Activated CD8-positive, alpha-beta memory T cell treated with anti-CD3 and anti-CD28 coated beads, Interleukin-2, amount 10 ng/mL, durations not matched to agents 7 days and 5 days (primary cell): ENCODE data around the gene FIBP. TPM values are rescaled to one million over a fixed set of nuclear protein-coding genes. Genes with fewer than 3 reads are reported as not detected.
A peak's percentile ranks its signal among the peaks of the same experiment; 100 is the strongest.

Experiments
- ATAC-seq: fragments of 150-1000 bp; cut with Tn5 transposase; one replicate; pipeline ENCODE4 v1.10.0; 2021; ENCODE audit warnings: moderate library complexity
- CTCF ChIA-PET: fragments of 350-600 bp; sonication (Branson Sonifier 250); formaldehyde crosslinking; loops from one replicate; lab custom pipeline; 2021; ENCODE audit warnings: antibody characterized with exemption; lab: Charles Lee
- DNase-seq: peaks from one replicate; pipeline ENCODE4 v3.0.0-alpha.2; 2020
- H3K27ac Mint-ChIP-seq: one replicate; pipeline ENCODE4 v1.8.0; 2021; ENCODE audit warnings: mild to moderate bottlenecking, mixed read lengths
- H3K27me3 Mint-ChIP-seq: one replicate; pipeline ENCODE4 v1.8.0; 2021; ENCODE audit warnings: mixed read lengths
- H3K36me3 Mint-ChIP-seq: one replicate; pipeline ENCODE4 v1.8.0; 2021; ENCODE audit warnings: mild to moderate bottlenecking, mixed read lengths
- H3K4me1 Mint-ChIP-seq: one replicate; pipeline ENCODE4 v1.8.0; 2021; ENCODE audit warnings: mixed read lengths
- H3K4me3 Mint-ChIP-seq: one replicate; pipeline ENCODE4 v1.8.0; 2021; ENCODE audit warnings: mild to moderate bottlenecking, moderate library complexity, mixed read lengths
- H3K9me3 Mint-ChIP-seq: one replicate; pipeline ENCODE4 v1.8.0; 2022; ENCODE audit warnings: low read depth, mixed read lengths
- total RNA-seq, 2 experiments: library from RNA; stranded (reverse); gene quantifications; one replicate each; pipeline ENCODE4 v1.2.3, GENCODE V29; 2021

FIBP gene
- total RNA-seq, 2 experiments from 2014 or later: 100 to 122 TPM

DNA sequence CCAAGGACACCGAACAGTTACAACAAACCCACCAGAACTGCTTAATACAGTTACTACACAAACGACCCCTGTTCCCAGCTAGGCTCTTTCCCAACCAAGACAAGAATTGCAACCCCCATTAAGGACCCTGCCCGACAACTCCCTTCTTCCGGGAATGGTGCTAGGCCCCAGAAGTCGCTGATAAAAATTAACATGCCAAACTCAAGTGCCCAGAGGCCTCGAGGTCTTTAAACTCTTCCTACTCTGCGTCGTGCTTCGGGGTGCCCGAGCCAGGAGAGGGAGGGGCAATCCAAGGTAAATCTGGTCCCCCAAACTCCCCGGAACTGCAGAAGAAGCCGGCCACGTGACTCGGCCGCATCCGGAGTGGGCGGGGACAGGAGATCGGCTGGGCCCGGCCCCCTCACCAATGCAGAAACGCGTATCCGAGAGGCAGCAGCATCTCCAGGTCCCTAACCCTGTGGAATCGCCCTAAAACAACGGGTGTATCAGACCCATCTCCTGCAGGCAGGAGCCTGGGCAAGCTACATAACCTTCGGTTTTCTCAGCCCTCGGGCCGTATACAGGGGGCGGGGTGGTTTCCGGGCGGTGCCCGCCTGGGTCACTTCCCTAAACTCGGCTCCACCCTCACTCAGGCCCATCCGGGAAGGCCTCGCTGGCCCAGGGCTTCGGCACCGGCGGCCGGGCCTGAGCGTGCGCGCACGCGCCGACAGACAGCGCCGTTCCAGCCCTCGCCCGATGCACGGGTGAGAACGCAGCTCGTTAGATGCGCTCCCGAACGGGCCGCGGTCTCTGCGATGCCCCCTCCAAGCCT lies 31.4 kb downstream of the FIBP start:
- H3K36me3 Mint-ChIP-seq: peaks cover 57% of the 10 kb centered on the region
- peaks cover 41% of the 10 kb centered on the region for H3K4me1 Mint-ChIP-seq
- peak overlapping the region; percentile 91 for H3K4me3 Mint-ChIP-seq
- CTCF ChIA-PET: interaction anchor here (27.4 kb wide), 1 partner anchor 34 kb away, joined by 710 read pairs; the partner anchor contains the start of genes CCDC85B, CTSW, FIBP and FOSL1
- ATAC-seq (peak; percentile 6), DNase-seq (peak; percentile 93)
- peaks cover 2% of the 10 kb centered on the region for H3K9me3 Mint-ChIP-seq
- H3K27me3 Mint-ChIP-seq: no peaks in the 10 kb centered on the region
- peak overlapping the region; percentile 81 for H3K27ac Mint-ChIP-seq

DNA sequence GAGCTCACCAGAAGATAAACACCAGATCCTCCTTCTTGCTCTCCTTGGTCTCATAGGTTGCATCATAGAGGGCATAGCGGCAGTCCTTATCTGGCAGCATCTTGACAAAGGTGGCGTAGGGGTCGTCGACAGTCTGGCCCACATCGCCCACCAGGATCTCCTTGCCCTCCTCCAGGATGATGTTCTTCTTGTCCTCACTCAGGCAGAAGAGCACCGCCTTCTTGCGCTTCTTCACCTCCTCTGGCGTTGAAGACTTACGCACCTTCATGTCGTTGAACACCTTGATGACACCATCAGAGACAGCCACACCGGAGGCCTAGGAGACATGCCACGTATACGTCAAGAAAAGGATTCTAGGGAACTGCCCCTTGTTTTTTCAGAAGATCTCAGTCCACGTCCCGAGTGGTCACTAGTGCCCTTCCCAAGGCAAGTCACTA lies 32.3 kb downstream of the FIBP start:
- CTCF ChIA-PET: interaction anchor here (27.4 kb wide), 1 partner anchor 35 kb away, joined by 710 read pairs; the partner anchor contains the start of genes CCDC85B, CTSW, FIBP and FOSL1
- Mint-ChIP-seq H3K4me1 (peaks cover 33% of the 10 kb centered on the region), H3K36me3 (peaks cover 58% of the 10 kb centered on the region), H3K9me3 (peaks cover 2% of the 10 kb centered on the region), H3K4me3 (peak overlapping the region; percentile 91), H3K27ac (peak overlapping the region; percentile 81), H3K27me3 (no peaks in the 10 kb centered on the region)
- DNase-seq (no peak), ATAC-seq (no peak)

DNA sequence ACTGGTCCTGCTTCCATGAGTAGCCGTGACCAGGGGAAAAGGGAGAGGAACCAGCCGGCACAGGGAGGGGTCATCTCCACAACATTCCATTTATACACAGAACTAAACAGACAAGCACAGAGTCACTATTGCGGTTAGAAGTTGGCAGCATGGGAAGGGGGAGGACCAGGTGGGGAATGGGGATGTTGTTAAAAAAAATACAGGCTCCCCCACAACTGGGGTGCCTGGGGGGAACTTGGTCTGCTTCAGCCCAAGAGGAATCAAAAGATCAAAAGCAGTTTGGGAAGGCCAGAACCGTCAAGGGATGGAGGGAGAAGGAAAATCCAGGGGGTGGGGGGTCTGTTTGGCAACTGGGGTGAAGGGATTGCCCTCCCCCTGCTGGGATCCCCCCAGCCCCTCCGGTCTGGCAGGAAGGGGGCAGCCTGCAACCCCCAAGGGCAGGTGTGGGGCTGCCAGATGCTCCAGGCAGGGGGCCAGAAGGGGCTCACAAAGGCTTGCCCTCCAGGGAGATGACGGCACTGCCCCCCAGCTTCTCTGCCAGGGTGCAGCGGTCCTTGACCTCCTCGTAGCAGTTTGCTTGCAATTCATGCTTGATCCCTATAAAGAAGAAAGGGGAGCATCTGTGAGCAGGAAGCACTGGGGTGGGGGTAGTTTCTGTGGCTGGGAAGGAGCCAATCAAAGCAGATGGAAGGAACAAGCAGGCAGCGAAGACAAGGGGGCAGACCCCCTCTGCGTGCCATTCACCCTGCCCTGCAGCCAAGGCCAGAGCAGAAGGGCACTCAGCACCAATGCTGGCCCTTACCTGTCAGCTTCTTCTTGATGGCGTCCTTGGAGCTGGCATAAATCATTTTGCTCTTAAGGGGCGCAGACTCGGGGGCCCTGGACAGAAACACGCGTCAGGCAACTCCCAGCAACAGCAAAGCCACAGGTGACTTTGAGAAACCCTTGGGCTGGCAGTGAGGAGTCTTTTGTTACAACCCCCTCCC lies 33.1 kb downstream of the FIBP start:
- Mint-ChIP-seq H3K9me3 (peaks cover 2% of the 10 kb centered on the region), H3K4me1 (peaks cover 33% of the 10 kb centered on the region), H3K27ac (peak overlapping the region; percentile 81), H3K36me3 (peaks cover 57% of the 10 kb centered on the region), H3K4me3 (peak overlapping the region; percentile 91), H3K27me3 (no peaks in the 10 kb centered on the region)
- CTCF ChIA-PET: interaction anchor here (27.4 kb wide), 1 partner anchor 35 kb away, joined by 710 read pairs; the partner anchor contains the start of genes CCDC85B, CTSW, FIBP and FOSL1
- no peak for ATAC-seq
- DNase-seq: no peak

DNA sequence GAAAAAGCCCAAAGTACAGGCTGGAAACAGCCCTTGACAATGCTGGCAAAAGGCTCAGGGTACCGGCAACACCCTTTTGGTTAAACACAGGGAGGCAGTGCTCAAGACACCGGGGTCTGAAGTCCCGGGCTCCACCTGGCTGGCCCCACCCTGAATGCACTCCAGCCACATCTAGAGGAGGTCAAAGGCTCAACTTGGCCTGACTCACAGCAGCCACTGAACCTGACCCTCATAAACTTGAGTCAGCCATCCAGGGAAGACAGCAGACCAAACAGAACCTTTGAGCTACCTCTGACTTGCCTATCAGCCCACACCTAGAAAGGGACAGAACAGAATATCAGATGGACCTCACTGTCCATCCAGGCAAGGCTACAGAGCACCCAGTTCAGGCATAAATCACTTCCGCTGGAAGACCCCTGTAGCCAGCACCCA lies 34.1 kb downstream of the FIBP start:
- DNase-seq: no peak
- H3K27ac Mint-ChIP-seq: no peak overlapping the region
- CTCF ChIA-PET: no interaction called here
- H3K27me3 Mint-ChIP-seq: no peaks in the 10 kb centered on the region
- ATAC-seq: no peak
- peaks cover 2% of the 10 kb centered on the region for H3K9me3 Mint-ChIP-seq
- H3K4me3 Mint-ChIP-seq: no peak overlapping the region
- H3K36me3 Mint-ChIP-seq: peaks cover 57% of the 10 kb centered on the region
- H3K4me1 Mint-ChIP-seq: peaks cover 30% of the 10 kb centered on the region

DNA sequence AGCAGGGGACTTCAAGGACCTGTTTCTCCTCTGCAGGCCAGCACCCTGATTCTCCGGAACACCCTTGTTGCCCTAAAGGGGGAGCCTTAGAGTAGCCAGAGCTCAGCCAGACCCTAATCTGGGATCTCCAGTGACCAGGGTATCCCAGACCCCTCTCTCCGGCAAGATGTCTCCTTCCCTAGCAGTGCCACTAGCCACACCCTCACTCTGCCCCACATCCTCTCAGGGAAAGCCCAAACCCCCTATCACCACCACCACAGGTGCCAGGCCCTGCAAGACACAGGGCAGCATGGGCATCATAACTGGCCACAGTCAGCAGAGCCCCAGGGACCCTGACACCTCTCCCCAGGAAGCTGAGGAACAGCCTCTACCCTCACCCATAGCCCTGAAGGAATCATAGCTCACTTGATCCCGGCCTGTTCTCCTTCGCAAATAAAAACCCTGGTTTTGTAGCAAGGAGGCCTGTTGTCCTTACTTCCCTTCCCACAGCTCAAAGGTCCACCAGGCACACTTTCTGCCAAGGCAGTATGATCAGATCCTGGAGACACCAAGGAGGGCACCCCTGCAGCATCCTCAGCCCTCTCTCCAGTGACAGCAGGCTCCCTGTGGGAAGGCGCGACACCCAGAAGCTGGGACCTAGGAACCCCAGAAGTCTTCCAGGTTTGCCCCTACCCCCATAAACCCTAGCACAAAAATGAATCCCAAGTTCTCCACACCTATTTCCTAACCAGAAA lies 34.9 kb downstream of the FIBP start:
- no peaks in the 10 kb centered on the region for H3K27me3 Mint-ChIP-seq
- no peak for DNase-seq
- H3K4me1 Mint-ChIP-seq: peaks cover 30% of the 10 kb centered on the region
- ATAC-seq: no peak
- peaks cover 57% of the 10 kb centered on the region for H3K36me3 Mint-ChIP-seq
- H3K27ac Mint-ChIP-seq: peak overlapping the region; percentile 3
- no peak overlapping the region for H3K4me3 Mint-ChIP-seq
- CTCF ChIA-PET: interaction anchor here (1.1 to 5.6 kb wide), 3 partner anchors 31 to 73 kb away, joined by 5 to 20 read pairs (median 5); partner anchors contain the start of gene FIBP
- peaks cover 2% of the 10 kb centered on the region for H3K9me3 Mint-ChIP-seq

DNA sequence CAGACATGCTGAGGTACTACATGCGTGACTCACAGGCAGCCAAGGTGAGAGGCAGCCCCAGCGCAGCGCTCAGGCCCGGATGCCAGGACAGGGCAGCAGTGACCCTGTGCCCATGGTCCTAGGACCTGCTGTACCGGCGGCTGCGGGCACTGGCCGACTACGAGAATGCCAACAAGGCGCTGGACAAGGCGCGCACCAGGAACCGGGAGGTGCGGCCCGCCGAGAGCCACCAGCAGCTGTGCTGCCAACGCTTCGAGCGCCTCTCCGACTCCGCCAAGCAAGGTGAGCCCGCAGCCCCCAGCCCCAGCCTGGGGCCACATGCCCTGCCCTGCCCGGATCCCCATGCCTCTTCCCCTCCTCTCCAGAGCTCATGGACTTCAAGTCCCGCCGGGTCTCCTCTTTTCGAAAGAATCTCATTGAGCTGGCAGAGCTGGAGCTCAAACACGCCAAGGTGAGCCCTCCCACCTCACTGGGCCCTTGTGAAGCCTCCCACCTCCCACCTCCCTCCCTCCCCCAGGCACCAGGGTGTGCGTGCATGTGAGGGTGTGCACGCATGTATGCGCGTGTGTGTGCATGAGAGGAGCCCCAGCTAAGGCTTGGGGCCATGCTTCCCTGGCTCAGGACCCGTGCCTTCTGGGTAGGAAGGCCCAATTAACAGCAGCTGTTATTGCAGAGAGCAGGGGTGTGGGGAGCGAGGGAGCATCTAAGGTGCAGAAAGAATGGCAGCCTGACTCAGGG lies 35.6 kb downstream of the FIBP start:
- CTCF ChIA-PET: interaction anchor here (1.1 to 5.6 kb wide), 9 partner anchors 10 to 141 kb away, joined by 3 to 20 read pairs (median 4); partner anchors contain the start of genes FIBP and SNX32

DNA sequence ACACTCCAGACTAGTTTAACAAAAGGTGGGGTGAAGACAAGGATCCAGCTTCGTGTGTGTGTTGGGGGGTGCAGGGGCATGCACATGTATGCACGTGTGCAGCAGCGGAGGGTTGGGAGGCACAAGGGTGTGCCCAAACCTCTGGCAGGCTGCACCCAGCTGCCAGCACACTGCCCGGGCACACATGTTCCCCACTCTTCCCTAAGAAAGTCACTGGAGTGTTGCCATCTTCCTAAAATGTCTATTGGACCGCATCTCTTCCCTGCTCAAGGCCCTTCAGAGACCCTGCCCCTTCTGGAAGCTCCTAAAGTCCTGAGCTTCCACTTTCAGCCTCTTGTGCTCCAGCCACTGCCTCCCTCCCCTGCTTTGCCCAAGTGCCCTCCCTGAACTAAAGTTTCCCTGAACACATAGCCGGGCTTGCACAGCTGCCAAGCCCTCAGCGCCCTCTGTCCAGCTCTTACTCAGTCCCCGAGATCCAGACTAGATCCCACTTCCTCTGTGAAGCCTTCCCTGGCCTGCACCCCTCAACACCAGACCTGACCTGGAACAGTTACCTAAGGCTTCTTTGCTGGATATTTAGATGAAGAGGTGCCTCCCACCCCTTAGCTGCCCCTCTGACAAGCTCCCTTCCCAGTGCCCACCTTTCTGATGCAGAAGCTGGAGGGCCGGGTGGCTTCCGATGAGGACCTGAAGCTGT lies 36.3 kb downstream of the FIBP start:
- ATAC-seq (no peak), DNase-seq (no peak)
- CTCF ChIA-PET: interaction anchor here (0.6 to 5.6 kb wide), 16 partner anchors 8 to 1139 kb away, joined by 3 to 20 read pairs (median 4); partner anchors contain the start of genes FIBP, MUS81 and SNX32
- Mint-ChIP-seq H3K27ac (no peak overlapping the region), H3K36me3 (peaks cover 57% of the 10 kb centered on the region), H3K4me1 (peaks cover 30% of the 10 kb centered on the region), H3K27me3 (no peaks in the 10 kb centered on the region), H3K4me3 (no peak overlapping the region), H3K9me3 (peaks cover 2% of the 10 kb centered on the region)

More for the DNA sequence above, 35.6 kb downstream of the FIBP start:
- Mint-ChIP-seq H3K27me3 (no peaks in the 10 kb centered on the region), H3K4me1 (peaks cover 30% of the 10 kb centered on the region), H3K36me3 (peaks cover 57% of the 10 kb centered on the region), H3K4me3 (no peak overlapping the region), H3K9me3 (peaks cover 2% of the 10 kb centered on the region), H3K27ac (no peak overlapping the region)
- ATAC-seq: no peak
- DNase-seq: no peak

DNA sequence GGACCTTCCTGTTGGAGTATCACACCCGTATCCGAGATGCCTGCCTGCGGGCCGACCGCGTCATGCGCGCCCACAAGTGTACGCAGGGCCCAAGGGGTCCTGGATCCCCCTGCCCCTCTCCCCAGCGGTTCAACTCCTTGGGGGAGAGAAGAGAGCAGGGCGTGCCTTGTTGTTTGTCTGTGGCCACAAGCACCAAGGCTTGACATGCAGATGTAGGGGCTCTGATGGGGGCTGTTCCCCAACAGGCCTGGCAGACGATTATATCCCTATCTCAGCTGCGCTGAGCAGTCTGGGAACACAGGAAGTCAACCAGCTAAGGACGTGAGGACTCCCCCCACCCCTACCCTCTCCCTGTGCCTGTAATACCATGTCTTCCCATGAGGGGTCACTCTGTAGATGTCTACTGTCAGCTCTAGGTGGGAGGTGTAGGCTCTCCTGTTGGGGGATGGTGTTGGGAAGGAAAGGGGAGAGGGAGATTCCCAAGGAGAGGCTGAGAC lies 37.1 kb downstream of the FIBP start:
- peaks cover 49% of the 10 kb centered on the region for H3K36me3 Mint-ChIP-seq
- peak; percentile 52 for DNase-seq

DNA sequence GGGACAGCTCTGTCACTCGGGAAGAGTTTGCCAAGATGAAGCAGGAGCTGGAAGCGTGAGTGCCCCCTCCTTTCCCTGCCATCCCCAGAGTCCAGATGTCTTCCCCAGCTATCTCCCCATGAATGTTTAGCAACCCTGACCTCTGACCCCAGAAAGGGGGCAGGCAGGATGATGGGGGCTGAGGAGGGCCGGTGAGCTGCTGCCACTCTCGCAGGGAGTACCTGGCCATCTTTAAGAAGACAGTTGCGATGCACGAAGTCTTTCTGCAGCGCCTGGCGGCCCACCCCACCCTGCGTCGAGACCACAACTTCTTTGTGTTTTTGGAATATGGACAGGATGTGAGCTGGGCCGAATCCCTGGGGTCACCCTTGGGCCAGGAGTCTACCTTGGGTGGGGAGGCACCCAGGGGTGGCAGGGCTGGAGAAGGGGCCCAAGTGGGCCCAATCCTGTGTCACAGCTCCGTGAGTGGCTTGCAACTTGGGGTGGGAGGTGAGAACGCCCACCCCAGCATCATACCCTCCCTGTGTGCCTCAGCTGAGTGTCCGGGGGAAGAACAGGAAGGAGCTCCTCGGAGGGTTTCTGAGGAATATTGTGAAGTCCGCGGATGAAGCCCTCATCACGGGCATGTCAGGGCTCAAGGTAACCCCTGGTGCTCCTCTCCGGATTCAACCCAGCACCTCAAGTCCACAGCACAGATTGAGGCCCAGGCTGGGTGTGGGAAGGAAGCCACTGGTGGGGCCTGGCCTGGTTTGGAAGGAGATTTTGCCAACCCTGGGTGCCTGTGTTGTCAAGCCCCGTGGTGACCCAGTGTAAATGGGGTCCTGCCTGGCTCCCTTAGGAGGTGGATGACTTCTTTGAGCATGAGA lies 37.8 kb downstream of the FIBP start:
- no peaks in the 10 kb centered on the region for H3K27me3 Mint-ChIP-seq
- peaks cover 2% of the 10 kb centered on the region for H3K9me3 Mint-ChIP-seq
- no peak for DNase-seq
- peaks cover 15% of the 10 kb centered on the region for H3K4me1 Mint-ChIP-seq
- H3K36me3 Mint-ChIP-seq: peaks cover 42% of the 10 kb centered on the region
- CTCF ChIA-PET: interaction anchor here (0.5 to 5.6 kb wide), 11 partner anchors 9 to 151 kb away, joined by 3 to 20 read pairs (median 4); partner anchors contain the start of genes CCDC85B, FIBP and MUS81
- peak; percentile 10 for ATAC-seq
- H3K27ac Mint-ChIP-seq: no peak overlapping the region
- H3K4me3 Mint-ChIP-seq: no peak overlapping the region

More for the DNA sequence above, 37.1 kb downstream of the FIBP start:
- Mint-ChIP-seq H3K27ac (no peak overlapping the region), H3K9me3 (peaks cover 2% of the 10 kb centered on the region), H3K4me1 (peaks cover 22% of the 10 kb centered on the region), H3K4me3 (no peak overlapping the region), H3K27me3 (no peaks in the 10 kb centered on the region)
- ATAC-seq: peak; percentile 3
- CTCF ChIA-PET: interaction anchor here (0.5 to 5.6 kb wide), 16 partner anchors 9 to 150 kb away, joined by 3 to 20 read pairs (median 4); partner anchors contain the start of genes CCDC85B, FIBP, MUS81 and SNX32

DNA sequence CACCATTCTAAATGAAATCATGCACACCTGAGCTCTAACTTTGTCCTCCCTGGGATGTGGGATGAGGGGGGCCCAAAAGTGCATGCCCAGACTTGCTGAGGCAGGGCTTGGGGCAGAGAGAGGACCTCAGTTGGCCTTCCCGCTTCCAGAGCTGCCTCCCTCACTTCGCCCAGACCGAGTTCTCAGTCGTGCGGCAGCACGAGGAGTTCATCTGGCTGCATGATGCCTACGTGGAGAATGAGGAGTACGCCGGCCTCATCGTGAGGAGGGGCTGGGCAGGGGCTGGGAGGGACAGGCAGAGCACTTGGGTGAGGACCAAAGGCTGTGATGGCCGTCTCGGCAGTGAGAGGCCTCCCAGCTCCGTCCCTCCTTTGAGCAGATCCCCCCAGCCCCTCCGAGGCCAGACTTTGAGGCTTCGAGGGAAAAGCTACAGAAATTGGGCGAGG lies 38.5 kb downstream of the FIBP start:
- H3K4me3 Mint-ChIP-seq: no peak overlapping the region
- DNase-seq: no peak
- H3K27me3 Mint-ChIP-seq: no peaks in the 10 kb centered on the region
- H3K9me3 Mint-ChIP-seq: peaks cover 2% of the 10 kb centered on the region
- peak; percentile 6 for ATAC-seq
- peaks cover 37% of the 10 kb centered on the region for H3K36me3 Mint-ChIP-seq
- peaks cover 11% of the 10 kb centered on the region for H3K4me1 Mint-ChIP-seq
- CTCF ChIA-PET: interaction anchor here (1.6 to 5.6 kb wide), 7 partner anchors 10 to 79 kb away, joined by 4 to 20 read pairs (median 9); partner anchors contain the start of genes CCDC85B, FIBP and MUS81
- H3K27ac Mint-ChIP-seq: no peak overlapping the region
